Measurements from ENCODE around the gene B4GALNT3. TPM values are rescaled to one million over a fixed set of nuclear protein-coding genes. Genes with fewer than 3 reads are reported as not detected.

The B4GALNT3 gene
- total RNA-seq, 1 experiment from 2014 or later, result 23.3 TPM

DNA sequence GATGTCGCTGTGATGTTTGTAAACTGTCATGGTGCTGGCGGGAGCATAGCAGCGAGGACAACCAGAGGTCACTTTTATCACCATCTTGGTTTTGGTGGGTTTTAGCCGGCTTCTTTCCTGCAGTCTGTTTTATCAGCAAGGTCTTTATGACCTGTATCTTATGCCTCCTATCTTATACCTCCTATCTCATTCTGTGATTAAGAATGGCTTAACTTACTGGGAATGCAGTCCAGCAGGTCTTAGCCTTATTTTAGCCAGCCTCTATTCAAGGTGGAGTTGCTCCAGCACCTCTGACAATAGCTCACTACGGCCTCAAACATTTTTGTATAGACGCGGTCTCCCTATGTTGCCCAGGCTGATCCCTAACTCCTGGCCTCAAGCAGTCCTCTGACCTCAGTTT is 53.7 kb downstream of the B4GALNT3 start:
- no peak overlapping the region for H2BK120ac ChIP-seq (ENCODE audit: low read depth, low read length, poor library complexity, severe bottlenecking)

More for the DNA sequence above, 53.7 kb downstream of the B4GALNT3 start:
- Mint-ChIP-seq H3K36me3 (ENCODE audit: insufficient read depth in 1 of 3, low read depth in 3 of 3) (peaks cover 11 to 28% (median 18%) of the 10 kb centered on the region in 3 experiments), H3K4me3 (no peak overlapping the region), H3K9me3 (peaks cover 24 to 27% of the 10 kb centered on the region in 2 experiments), H3K27me3 (ENCODE audit: low read depth) (no peaks in the 10 kb centered on the region; the same call in none of the 2 replicates), H3K27ac (no peak overlapping the region), H3K4me1 (peaks cover 24 to 30% of the 10 kb centered on the region in 2 experiments)
- Histone ChIP-seq H3K4me1 (ENCODE audit: insufficient read depth, low read length) (peaks cover 9% of the 10 kb centered on the region; the same call in 1 of the 2 replicates), H3K27me3 (ENCODE audit: insufficient read depth, low read length) (no peaks in the 10 kb centered on the region), H2BK5ac (ENCODE audit: insufficient read length, low read length) (no peak overlapping the region), H3K14ac (ENCODE audit: insufficient read depth, low read length) (no peak overlapping the region), H2BK12ac (ENCODE audit: insufficient read length, low read depth, low read length) (no peak overlapping the region), H4K20me1 (ENCODE audit: control insufficient read depth, insufficient read depth, insufficient read length) (no peaks in the 10 kb centered on the region), H3K4ac (ENCODE audit: low read depth, low read length) (no peak overlapping the region), H4K5ac (ENCODE audit: insufficient read length, low read depth, low read length) (no peak overlapping the region), H2AFZ (ENCODE audit: low read length) (no peak overlapping the region), H3K27ac (ENCODE audit: insufficient read length, low read depth, low read length) (no peak overlapping the region), H3K56ac (ENCODE audit: insufficient read length, low read depth, low read length) (no peak overlapping the region), H3T11ph (ENCODE audit: low read length) (no peak overlapping the region), H3K4me2 (ENCODE audit: insufficient read depth, insufficient read length, low read length) (no peak overlapping the region), H2BK15ac (ENCODE audit: low read depth, low read length) (no peak overlapping the region), H4K8ac (replicated peaks; ENCODE audit: insufficient read length, low read depth, low read length) (no peak overlapping the region), H2BK20ac (ENCODE audit: low read depth, low read length, poor library complexity, severe bottlenecking) (no peak overlapping the region), H2AK5ac (ENCODE audit: insufficient read length, low read length) (no peak overlapping the region), H3K9ac (ENCODE audit: extremely low read depth, insufficient read length, low read length) (no peak overlapping the region), H3K79me2 (ENCODE audit: insufficient read depth, low read length) (no peaks in the 10 kb centered on the region), H3K9me3 (ENCODE audit: control insufficient read depth, low read depth, low read length) (no peaks in the 10 kb centered on the region), H4K91ac (ENCODE audit: insufficient read length, low read depth, low read length) (no peak overlapping the region), H3K23me2 (ENCODE audit: insufficient read length, low read depth, low read length, poor library complexity, severe bottlenecking) (no peaks in the 10 kb centered on the region), H3K79me1 (ENCODE audit: insufficient read depth, low read depth, low read length, poor library complexity, severe bottlenecking) (no peaks in the 10 kb centered on the region), H3K23ac (ENCODE audit: insufficient read length, low read depth, low read length) (no peak overlapping the region), H3K18ac (ENCODE audit: insufficient read length, low read depth, low read length) (no peak overlapping the region)
- no peak for DNase-seq
- no CpG with 5 or more reads among the region's 7 CpGs for WGBS (ENCODE audit: extremely low coverage, insufficient read length, low lambda C conversion rate)
- TF ChIP-seq, protein P1, sequence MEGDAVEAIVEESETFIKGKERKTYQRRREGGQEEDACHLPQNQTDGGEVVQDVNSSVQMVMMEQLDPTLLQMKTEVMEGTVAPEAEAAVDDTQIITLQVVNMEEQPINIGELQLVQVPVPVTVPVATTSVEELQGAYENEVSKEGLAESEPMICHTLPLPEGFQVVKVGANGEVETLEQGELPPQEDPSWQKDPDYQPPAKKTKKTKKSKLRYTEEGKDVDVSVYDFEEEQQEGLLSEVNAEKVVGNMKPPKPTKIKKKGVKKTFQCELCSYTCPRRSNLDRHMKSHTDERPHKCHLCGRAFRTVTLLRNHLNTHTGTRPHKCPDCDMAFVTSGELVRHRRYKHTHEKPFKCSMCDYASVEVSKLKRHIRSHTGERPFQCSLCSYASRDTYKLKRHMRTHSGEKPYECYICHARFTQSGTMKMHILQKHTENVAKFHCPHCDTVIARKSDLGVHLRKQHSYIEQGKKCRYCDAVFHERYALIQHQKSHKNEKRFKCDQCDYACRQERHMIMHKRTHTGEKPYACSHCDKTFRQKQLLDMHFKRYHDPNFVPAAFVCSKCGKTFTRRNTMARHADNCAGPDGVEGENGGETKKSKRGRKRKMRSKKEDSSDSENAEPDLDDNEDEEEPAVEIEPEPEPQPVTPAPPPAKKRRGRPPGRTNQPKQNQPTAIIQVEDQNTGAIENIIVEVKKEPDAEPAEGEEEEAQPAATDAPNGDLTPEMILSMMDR (conservative IDR thresholded peaks at IDR 0.05), result no peak

All from H9 (cell line).